GM19455 (cell line): ENCODE results near the gene IL4R.
"Not testable (repeated sequence)": the region's sequence is repeated elsewhere in the genome, so short reads cannot be mapped to it uniquely, and the experiment has no call there.

Experiments used
- ATAC-seq: cut with Tn5 transposase; IDR thresholded peaks from one replicate; pipeline ENCODE4 v1.9.1; 2021; ENCODE audit not compliant: unreplicated experiment

The IL4R gene

GRCh38 chr16:27401768-27402568, 88.2 kb downstream of the IL4R start, which contains the start of gene IL21R:
IL21R (plus strand) TSS chr16:27402174; CDS start chr16:27430072, 27,898 bp downstream.
- peak; percentile 57 for ATAC-seq

- ATAC-seq = no peak
Observed at GRCh38 chr16:27402569-27402963, 88.8 kb downstream of the IL4R start.

GRCh38 chr16:27402964-27403600, 89.3 kb downstream of the IL4R start:
- ATAC-seq = no peak

DNA sequence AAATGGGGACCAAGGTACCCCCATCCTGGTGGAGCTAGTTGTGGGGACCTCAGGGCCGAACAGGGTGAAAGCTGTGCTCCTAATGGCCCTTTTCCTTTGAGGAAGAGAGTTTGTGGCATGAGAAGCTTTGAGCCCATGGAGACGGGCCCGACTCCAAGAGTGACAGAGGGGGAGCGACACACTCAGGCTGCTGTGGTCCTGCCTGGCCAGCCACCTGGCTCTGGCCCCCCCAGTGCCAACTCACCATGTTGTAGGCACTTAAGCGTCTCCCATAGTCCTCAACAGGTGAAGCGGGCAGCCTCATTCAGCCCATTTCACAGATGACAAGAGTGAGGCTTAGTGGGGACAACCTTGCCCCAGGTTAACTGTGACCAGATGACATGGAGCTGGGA, 89.8 kb downstream of the IL4R start:
- ATAC-seq = no peak

- no peak for ATAC-seq
Observed at GRCh38 chr16:27404163-27404823, 90.5 kb downstream of the IL4R start.

- no peak for ATAC-seq
Observed at GRCh38 chr16:27405546-27406451, 92.0 kb downstream of the IL4R start.

DNA sequence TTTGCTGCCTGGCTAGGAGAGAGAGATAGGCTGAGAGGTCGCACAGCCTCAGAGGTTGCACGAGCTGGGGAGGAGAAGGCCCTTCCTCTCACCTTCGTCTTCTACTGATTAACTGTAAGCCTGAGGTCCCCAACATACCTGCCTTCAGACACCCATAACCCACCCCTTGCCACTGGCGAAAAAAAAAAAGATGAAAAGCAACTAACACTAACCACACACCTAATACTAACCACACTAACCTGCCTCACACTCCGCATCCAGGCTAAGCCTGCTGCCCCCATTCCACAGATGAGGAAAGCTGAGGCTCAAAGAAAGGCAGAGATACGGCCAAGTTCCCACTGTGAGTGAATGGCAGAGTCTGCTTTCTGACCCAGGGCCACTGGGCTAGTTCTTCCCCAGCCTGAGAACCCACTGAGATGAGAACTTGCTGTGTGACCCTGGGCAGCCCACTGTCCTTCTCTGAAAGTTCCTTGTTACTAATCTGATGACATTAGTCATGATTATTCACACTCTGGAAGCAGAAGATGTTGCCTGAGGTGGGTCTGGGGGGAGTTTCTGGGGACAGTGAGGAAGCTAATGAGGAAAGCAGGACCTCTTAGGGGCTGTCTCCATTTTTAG, 92.8 kb downstream of the IL4R start:
- no peak for ATAC-seq

DNA sequence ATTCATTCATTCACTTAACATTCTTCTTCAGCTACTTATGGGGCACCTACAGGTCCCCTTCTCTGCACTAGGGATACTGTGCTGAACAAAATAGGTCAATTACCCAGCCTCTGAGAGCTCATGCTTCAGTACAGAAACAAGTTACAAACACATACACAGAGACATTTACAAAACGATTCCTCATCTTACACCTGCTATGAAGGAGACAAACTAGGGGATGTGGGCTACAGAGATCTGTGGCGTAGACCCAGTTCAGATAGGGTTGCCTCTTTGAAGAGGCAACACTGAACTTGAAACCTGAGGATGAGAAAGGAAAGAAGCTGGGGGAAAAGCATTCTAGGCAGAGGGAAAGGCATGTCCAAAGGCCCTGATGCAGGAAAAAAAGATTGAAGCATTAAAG, 93.4 kb downstream of the IL4R start:
- no peak for ATAC-seq

DNA sequence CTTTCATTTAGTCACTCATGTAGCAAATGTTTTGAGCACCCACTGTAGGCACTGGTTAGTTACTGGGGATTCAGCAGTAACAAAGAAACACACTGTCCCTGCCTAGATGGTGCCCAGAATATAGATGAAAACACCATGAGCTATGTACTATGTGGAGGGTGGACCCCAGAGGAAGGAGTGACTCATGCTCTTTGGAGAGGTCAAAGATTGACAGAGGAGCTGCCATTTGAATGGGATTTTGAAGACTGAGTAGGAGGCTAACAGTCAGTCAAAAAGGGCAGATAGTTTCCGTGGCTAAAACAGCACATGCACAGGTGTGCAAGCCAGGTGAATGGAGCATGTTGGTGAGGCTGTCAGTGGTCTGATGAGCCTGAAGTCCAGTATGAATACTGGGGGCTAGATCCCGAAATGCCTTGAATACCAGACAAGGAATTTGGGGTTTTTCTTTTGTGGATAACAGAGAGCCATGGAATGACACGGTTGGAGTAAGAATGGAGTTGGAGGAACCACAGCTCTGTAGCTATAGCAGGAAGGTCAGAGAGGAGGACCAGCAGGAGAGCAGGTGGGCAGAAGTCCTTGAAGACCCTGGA, 94.3 kb downstream of the IL4R start:
- ATAC-seq = peak; percentile 30

GRCh38 chr16:27408602-27409031, 94.8 kb downstream of the IL4R start:
- ATAC-seq = no peak

DNA sequence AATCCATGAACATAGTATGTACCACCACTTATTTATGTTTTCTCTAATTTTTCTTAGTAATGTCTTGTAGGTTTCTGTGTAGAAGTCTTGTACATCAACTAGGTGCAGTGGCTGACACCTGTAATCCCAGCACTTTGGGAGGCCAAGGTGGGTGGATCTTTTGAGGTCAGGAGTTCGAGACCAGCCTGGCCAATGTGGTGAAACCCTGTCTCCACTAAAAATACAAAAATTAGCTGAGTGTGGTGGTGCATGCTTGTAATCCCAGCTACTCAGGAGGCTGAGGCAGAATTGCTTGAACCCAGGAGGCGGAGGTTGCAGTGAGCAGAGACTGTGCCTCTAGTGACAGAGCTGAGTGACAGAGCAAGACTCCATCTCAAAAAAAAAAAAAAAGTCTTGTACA, 96.2 kb downstream of the IL4R start:
- not testable (repeated sequence) for ATAC-seq

GRCh38 chr16:27410761-27411160, 97.0 kb downstream of the IL4R start:
- no peak for ATAC-seq

- ATAC-seq = no peak
Observed at GRCh38 chr16:27413956-27414355, 100.2 kb downstream of the IL4R start.
